ENCODE measurements around the gene ATP5ME. TPM values are rescaled to one million over a fixed set of nuclear protein-coding genes. Genes with fewer than 3 reads are reported as not detected.
A peak's percentile ranks its signal among the peaks of the same experiment; 100 is the strongest.

Gene ATP5ME
- total RNA-seq, 1 donor from 2014 or later: 95.1 TPM

DNA sequence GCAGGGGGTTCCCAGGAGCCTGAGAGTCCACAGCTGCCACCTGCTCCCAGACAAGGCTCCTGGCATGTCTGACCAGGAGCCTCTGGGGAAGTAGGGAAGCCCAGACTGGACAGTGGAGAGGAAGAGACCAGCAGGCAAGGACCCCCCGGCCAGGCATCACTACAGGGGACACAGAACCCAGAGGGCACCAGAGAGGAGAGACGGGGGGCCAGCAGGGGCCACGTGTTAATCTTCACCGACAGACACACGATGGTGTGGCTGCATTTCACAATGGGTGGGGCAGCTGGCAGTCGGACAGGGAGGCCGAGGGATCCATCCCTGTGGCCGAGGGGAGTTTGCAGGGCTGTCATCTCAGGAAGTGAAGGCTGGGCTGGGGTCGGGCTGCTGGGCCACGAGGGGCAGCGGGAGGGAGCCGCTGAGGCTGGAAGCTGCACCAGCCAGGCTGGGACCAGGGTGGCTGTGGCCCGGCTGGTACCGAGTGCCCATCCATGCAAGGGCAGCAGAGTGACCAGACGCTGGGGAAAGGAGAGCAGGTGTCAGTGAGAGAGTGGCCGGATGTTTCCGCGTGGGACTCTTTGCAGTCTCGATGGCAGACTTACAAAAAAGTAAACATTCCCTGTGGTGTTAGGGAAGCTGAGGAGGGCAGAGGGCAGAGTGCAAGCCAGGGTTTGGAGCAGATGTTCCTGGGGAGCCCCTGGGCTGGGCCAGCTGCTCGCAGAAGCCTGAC lies 44.0 kb downstream of the ATP5ME start:
- no peaks in the 10 kb centered on the region for H3K36me3 ChIP-seq
- no peak overlapping the region for H3K9ac ChIP-seq
- peaks cover 3% of the 10 kb centered on the region for H3K36me3 Mint-ChIP-seq
- H3K27ac Mint-ChIP-seq: peak overlapping the region; percentile 91
- H3K27ac ChIP-seq: no peak overlapping the region
- TF ChIP-seq, protein P1, sequence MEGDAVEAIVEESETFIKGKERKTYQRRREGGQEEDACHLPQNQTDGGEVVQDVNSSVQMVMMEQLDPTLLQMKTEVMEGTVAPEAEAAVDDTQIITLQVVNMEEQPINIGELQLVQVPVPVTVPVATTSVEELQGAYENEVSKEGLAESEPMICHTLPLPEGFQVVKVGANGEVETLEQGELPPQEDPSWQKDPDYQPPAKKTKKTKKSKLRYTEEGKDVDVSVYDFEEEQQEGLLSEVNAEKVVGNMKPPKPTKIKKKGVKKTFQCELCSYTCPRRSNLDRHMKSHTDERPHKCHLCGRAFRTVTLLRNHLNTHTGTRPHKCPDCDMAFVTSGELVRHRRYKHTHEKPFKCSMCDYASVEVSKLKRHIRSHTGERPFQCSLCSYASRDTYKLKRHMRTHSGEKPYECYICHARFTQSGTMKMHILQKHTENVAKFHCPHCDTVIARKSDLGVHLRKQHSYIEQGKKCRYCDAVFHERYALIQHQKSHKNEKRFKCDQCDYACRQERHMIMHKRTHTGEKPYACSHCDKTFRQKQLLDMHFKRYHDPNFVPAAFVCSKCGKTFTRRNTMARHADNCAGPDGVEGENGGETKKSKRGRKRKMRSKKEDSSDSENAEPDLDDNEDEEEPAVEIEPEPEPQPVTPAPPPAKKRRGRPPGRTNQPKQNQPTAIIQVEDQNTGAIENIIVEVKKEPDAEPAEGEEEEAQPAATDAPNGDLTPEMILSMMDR (IDR thresholded peaks at IDR 0.05): no peak
- TF ChIP-seq EZH2 (IDR thresholded peaks at IDR 0.05) (no peak), EZH2phosphoT487 (IDR thresholded peaks at IDR 0.05) (no peak)
- no peak overlapping the region for H2AFZ ChIP-seq (replicated peaks)
- H3K4me1 ChIP-seq: peaks cover 6% of the 10 kb centered on the region
- DNase-seq (ENCODE audit: low spot score): no peak
- no peak overlapping the region for H3K4me3 ChIP-seq
- peaks cover 16% of the 10 kb centered on the region for H3K9me3 Mint-ChIP-seq
- H3K79me2 ChIP-seq (ENCODE audit: low read depth): no peaks in the 10 kb centered on the region
- H3F3A ChIP-seq (ENCODE audit: low read depth): peaks cover 1% of the 10 kb centered on the region
- H3K4me3 Mint-ChIP-seq: no peak overlapping the region
- no peaks in the 10 kb centered on the region for H3K27me3 ChIP-seq
- no peaks in the 10 kb centered on the region for H3K9me3 ChIP-seq (ENCODE audit: low read depth)
- peaks cover 8% of the 10 kb centered on the region for H3K27me3 Mint-ChIP-seq (ENCODE audit: insufficient read depth, low read depth)
- peaks cover 3% of the 10 kb centered on the region for H3K4me1 Mint-ChIP-seq
- H3K4me2 ChIP-seq: no peak overlapping the region
- H4K20me1 ChIP-seq (ENCODE audit: low read depth): no peaks in the 10 kb centered on the region

DNA sequence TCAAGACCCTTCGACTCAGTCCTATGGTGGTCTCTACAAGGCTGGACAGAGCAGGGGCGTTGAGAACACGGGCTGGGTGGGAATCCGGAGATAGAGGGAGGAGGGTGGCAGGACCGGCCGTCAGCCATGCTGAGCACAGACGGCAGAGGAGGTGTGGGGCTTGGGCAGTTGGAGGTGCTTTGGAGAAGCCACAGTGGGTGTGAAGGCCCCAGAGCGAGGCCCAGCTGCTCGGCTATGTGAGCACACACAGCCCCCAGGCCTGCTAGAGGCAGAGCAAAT lies 44.5 kb downstream of the ATP5ME start:
- Mint-ChIP-seq H3K27ac (peak overlapping the region; percentile 91), H3K4me3 (no peak overlapping the region), H3K4me1 (peaks cover 4% of the 10 kb centered on the region), H3K27me3 (ENCODE audit: insufficient read depth, low read depth) (peaks cover 8% of the 10 kb centered on the region), H3K36me3 (peaks cover 3% of the 10 kb centered on the region), H3K9me3 (peaks cover 16% of the 10 kb centered on the region)
- no peaks in the 10 kb centered on the region for H3K9me3 ChIP-seq (ENCODE audit: low read depth)
- H3K4me2 ChIP-seq: no peak overlapping the region
- DNase-seq (ENCODE audit: low spot score): no peak
- no peak overlapping the region for H3K9ac ChIP-seq
- TF ChIP-seq EZH2 (IDR thresholded peaks at IDR 0.05): no peak
- no peak for TF ChIP-seq EZH2phosphoT487 (IDR thresholded peaks at IDR 0.05)
- TF ChIP-seq, protein P1 (IDR thresholded peaks at IDR 0.05): no peak
- no peaks in the 10 kb centered on the region for H3K27me3 ChIP-seq
- H2AFZ ChIP-seq (replicated peaks): no peak overlapping the region
- no peak overlapping the region for H3K4me3 ChIP-seq
- peaks cover 7% of the 10 kb centered on the region for H3F3A ChIP-seq (ENCODE audit: low read depth)
- H3K79me2 ChIP-seq (ENCODE audit: low read depth): no peaks in the 10 kb centered on the region
- H3K36me3 ChIP-seq: no peaks in the 10 kb centered on the region
- peaks cover 11% of the 10 kb centered on the region for H3K4me1 ChIP-seq
- no peaks in the 10 kb centered on the region for H4K20me1 ChIP-seq (ENCODE audit: low read depth)
- no peak overlapping the region for H3K27ac ChIP-seq

DNA sequence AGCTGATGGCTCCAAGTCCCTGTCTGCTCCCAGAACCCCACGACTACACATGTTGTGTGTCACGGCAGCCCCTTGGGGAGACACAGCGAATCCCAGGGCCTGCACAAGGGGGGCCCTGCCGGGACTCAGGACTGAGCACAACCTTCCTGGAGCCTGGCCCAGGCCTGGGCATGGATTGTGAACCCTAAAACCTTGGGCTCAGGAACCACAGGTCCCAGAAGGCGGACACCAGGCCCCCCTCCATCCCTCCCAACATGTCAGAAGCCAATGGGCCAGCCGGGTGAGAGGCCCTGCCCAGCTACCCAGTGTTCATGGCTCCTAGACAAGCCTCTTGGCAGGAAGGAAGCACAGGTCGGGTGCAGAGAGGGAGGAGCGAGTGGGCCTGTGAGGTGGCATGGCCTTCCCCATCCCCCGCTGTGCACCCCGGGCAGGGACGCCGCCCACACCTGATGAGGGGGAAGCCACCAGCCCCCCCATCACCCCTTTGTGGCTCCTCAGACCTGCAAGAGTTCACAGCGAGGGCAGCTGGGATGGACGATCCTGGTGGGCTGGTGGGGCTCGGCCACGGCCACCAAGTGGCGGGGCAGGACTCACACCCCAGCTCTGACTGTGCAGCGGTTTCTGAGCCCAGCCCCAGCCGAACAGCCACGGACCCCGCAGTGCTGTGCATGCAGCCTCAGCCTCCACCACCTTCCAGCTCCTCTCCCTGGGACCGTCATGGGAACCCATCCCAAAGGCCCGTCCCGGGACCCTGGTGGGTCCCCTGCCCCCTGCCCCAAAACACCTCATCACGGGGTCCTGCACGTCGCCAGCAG lies 45.0 kb downstream of the ATP5ME start:
- Mint-ChIP-seq H3K9me3 (peaks cover 16% of the 10 kb centered on the region), H3K4me3 (no peak overlapping the region), H3K27me3 (ENCODE audit: insufficient read depth, low read depth) (peaks cover 8% of the 10 kb centered on the region), H3K4me1 (peaks cover 8% of the 10 kb centered on the region), H3K27ac (no peak overlapping the region), H3K36me3 (peaks cover 3% of the 10 kb centered on the region)
- no peak for DNase-seq (ENCODE audit: low spot score)
- no peaks in the 10 kb centered on the region for H3K36me3 ChIP-seq
- H2AFZ ChIP-seq (replicated peaks): no peak overlapping the region
- H3K4me2 ChIP-seq: no peak overlapping the region
- no peak overlapping the region for H3K27ac ChIP-seq
- H3K9me3 ChIP-seq (ENCODE audit: low read depth): no peaks in the 10 kb centered on the region
- no peaks in the 10 kb centered on the region for H3K79me2 ChIP-seq (ENCODE audit: low read depth)
- H3K4me1 ChIP-seq: peaks cover 15% of the 10 kb centered on the region
- no peaks in the 10 kb centered on the region for H4K20me1 ChIP-seq (ENCODE audit: low read depth)
- H3K4me3 ChIP-seq: no peak overlapping the region
- peaks cover 8% of the 10 kb centered on the region for H3F3A ChIP-seq (ENCODE audit: low read depth)
- H3K27me3 ChIP-seq: no peaks in the 10 kb centered on the region
- TF ChIP-seq EZH2phosphoT487 (IDR thresholded peaks at IDR 0.05) (no peak), EZH2 (IDR thresholded peaks at IDR 0.05) (no peak)
- TF ChIP-seq, protein P1 (IDR thresholded peaks at IDR 0.05): no peak
- no peak overlapping the region for H3K9ac ChIP-seq
